ENCODE results near the gene ASB10.

Gene ASB10

GRCh38 chr7:151166629-151167196 lies 20.3 kb downstream of the ASB10 start:
- no peak for DNase-seq (ENCODE audit: low read depth)

- no peak for DNase-seq (ENCODE audit: low read depth)
These were observed 25.3 kb downstream of the ASB10 start for GRCh38 chr7:151161757-151162156.

- peak; percentile 51 for DNase-seq (ENCODE audit: low read depth)
These were observed 29.3 kb downstream of the ASB10 start for GRCh38 chr7:151157645-151158329.

GRCh38 chr7:151152643-151153513 lies 34.2 kb downstream of the ASB10 start:
- no peak for DNase-seq (ENCODE audit: low read depth)

- DNase-seq (ENCODE audit: low read depth) = no peak
These were observed 36.7 kb downstream of the ASB10 start for GRCh38 chr7:151150388-151150787.

GRCh38 chr7:151148319-151149259 lies 38.5 kb downstream of the ASB10 start:
- DNase-seq (ENCODE audit: low read depth) = no peak

GRCh38 chr7:151146761-151147160 lies 40.3 kb downstream of the ASB10 start:
- no peak for DNase-seq (ENCODE audit: low read depth)

- DNase-seq (ENCODE audit: low read depth) = no peak
These were observed 42.7 kb downstream of the ASB10 start for GRCh38 chr7:151144387-151144786.

- DNase-seq (ENCODE audit: low read depth) = no peak
These were observed 43.6 kb downstream of the ASB10 start for GRCh38 chr7:151143261-151144015.

- DNase-seq (ENCODE audit: low read depth) = no peak
These were observed 44.4 kb downstream of the ASB10 start for GRCh38 chr7:151142686-151143040.

GRCh38 chr7:151141855-151142685 lies 45.0 kb downstream of the ASB10 start:
- no peak for DNase-seq (ENCODE audit: low read depth)

- no peak for DNase-seq (ENCODE audit: low read depth)
These were observed 45.7 kb downstream of the ASB10 start for GRCh38 chr7:151141311-151141854.

GRCh38 chr7:151140826-151141225 lies 46.2 kb downstream of the ASB10 start:
- DNase-seq (ENCODE audit: low read depth) = no peak

- DNase-seq (ENCODE audit: low read depth) = no peak
These were observed 47.3 kb downstream of the ASB10 start for GRCh38 chr7:151139791-151140190.

- no peak for DNase-seq (ENCODE audit: low read depth)
These were observed 47.8 kb downstream of the ASB10 start for GRCh38 chr7:151139071-151139790.

- no peak for DNase-seq (ENCODE audit: low read depth)
These were observed 48.7 kb downstream of the ASB10 start for GRCh38 chr7:151138153-151138851.

GRCh38 chr7:151137791-151138152 lies 49.3 kb downstream of the ASB10 start:
- no peak for DNase-seq (ENCODE audit: low read depth)

- no peak for DNase-seq (ENCODE audit: low read depth)
These were observed 49.9 kb downstream of the ASB10 start for GRCh38 chr7:151137076-151137675.
